IPS-11a (cell line): ENCODE measurements around the gene ARMC6.
"Not testable (repeated sequence)": the region's sequence is repeated elsewhere in the genome, so short reads cannot be mapped to it uniquely, and the experiment has no call there.

Experiments
- H3K4me3 ChIP-seq: one replicate; pipeline ENCODE4 v1.5.1; 2013; ENCODE audit warnings: low read depth, low read length, control low read depth

The ARMC6 gene

GRCh38 chr19:19106938-19107337 is 73.5 kb downstream of the ARMC6 start:
- not testable (repeated sequence) for H3K4me3 ChIP-seq

GRCh38 chr19:19107654-19108053 is 74.3 kb downstream of the ARMC6 start:
- no peak overlapping the region for H3K4me3 ChIP-seq
